ENCODE data around the gene DDX21.

GRCh38 chr10:68992636-68993440 lies 36.9 kb downstream of the DDX21 start:
- TF ChIP-seq CTCF (conservative IDR thresholded peaks at IDR 0.05 in 1 of 2, IDR thresholded peaks at IDR 0.05 in 1 of 2; ENCODE audit: low read depth in 1 of 2, low read length in 2 of 2) (no peak), EZH2 (IDR thresholded peaks at IDR 0.05; ENCODE audit: low read length, missing control alignments) (no peak)
